Testis (tissue), 3 donors: Measurements from ENCODE around the gene DNAJC5. TPM values are rescaled to one million over a fixed set of nuclear protein-coding genes. Genes with fewer than 3 reads are reported as not detected.

Experiments used
- DNase-seq: peaks from one replicate; pipeline ENCODE4 v3.0.0-alpha.2; 2019
- H3K27ac ChIP-seq, 2 donors: fragments of 200-600 bp; sonication (generic); one replicate each; pipeline ENCODE4 v1.5.1; 2019
- H3K27me3 ChIP-seq: fragments of 200-600 bp; sonication (generic); one replicate; pipeline ENCODE4 v1.5.1; 2019
- H3K36me3 ChIP-seq: fragments of 200-600 bp; sonication (generic); one replicate; pipeline ENCODE4 v1.5.1; 2017; ENCODE audit warnings: low read depth; ENCODE audit errors: missing control alignments
- H3K4me1 ChIP-seq: fragments of 200-600 bp; sonication (generic); one replicate; pipeline ENCODE4 v1.5.1; 2019
- H3K4me3 ChIP-seq, 2 donors: fragments of 200-600 bp; sonication (generic); one replicate each; pipeline ENCODE4 v1.5.1; 2017 to 2019
- H3K9me3 ChIP-seq: fragments of 200-600 bp; sonication (generic); one replicate; pipeline ENCODE4 v1.5.1; 2017
- POLR2A ChIP-seq: fragments of 450-650 bp; IDR thresholded peaks from one replicate; pipeline ENCODE4 v1.6.1; 2017; ENCODE audit warnings: antibody characterized with exemption, mild to moderate bottlenecking, moderate library complexity
- WGBS, 2 donors: methylation state at CpG; one replicate each; pipeline ENCODE4 v1.1.5; 2018; 5-methylcytosine and 5-hydroxymethylcytosine counted together
- intact Hi-C: fragments of 100-400 bp; cut with DNase I; formaldehyde crosslinking; loops from one replicate; pipeline ENCODE4 v1.15.1; 2023; ENCODE audit warnings: low total_unique reads
- polyA plus RNA-seq: library from polyadenylated mRNA; stranded (reverse); fragments of 350-450 nt; fragmentation: Illumina TruSeq; extraction: RNeasy Lipid Tissue Mini Kit (QIAGEN cat#74804); gene quantifications from one replicate; pipeline ENCODE4 v1.2.3, GENCODE V29; 2014; ENCODE audit warnings: low read depth, low replicate concordance; ENCODE audit not compliant: insufficient read depth
- total RNA-seq, 2 donors: library from RNA; depleted of rRNA; stranded (reverse); fragments of >200 nt; gene quantifications; one replicate each; pipeline ENCODE4 v1.2.3, GENCODE V29; 2016
- TF ChIP-seq, protein P1 (sequence below), 3 experiments: fragments of 450-650 bp in 2 of 3; fragments of 200-600 bp in 1 of 3; sonication (generic) in 1 of 3; IDR thresholded peaks; one replicate each; pipeline ENCODE4 v1.5.1; 2016 to 2019; ENCODE audit warnings: antibody characterized with exemption in 3 of 3, mild to moderate bottlenecking in 2 of 3, moderate library complexity in 1 of 3

Gene DNAJC5
- total and polyA plus RNA-seq, 3 donors from 2014 or later: 35.6 to 64.8 (median 58.2) TPM

DNA sequence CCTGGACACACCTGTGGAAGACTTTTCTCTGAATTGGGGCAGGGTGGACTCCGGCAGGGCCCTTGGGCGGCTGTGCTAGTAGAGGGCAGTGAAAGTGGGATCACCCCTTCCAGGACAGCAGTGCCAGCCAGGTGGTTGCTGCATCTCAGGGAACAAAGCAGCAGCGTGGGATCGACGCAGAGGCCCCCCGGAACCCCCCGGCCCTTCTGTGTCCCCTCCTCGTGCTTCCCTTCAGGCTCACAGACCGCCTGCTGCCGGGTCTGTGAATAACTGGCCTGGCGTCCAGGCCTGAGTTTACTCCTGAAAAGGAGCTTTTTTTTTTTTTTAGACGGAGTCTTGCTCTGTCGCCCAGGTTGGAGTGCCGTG is 8.9 kb upstream of the DNAJC5 start:
- H3K4me1 ChIP-seq: peaks cover 14% of the 10 kb centered on the region
- no peaks in the 10 kb centered on the region for H3K27me3 ChIP-seq
- 94 to 95% methylated on average over 13 to 14 of the region's 14 CpGs for WGBS, 2 donors
- H3K36me3 ChIP-seq: no peaks in the 10 kb centered on the region
- no peak overlapping the region for H3K27ac ChIP-seq
- DNase-seq: no peak
- no peaks in the 10 kb centered on the region for H3K9me3 ChIP-seq
- TF ChIP-seq, protein P1, sequence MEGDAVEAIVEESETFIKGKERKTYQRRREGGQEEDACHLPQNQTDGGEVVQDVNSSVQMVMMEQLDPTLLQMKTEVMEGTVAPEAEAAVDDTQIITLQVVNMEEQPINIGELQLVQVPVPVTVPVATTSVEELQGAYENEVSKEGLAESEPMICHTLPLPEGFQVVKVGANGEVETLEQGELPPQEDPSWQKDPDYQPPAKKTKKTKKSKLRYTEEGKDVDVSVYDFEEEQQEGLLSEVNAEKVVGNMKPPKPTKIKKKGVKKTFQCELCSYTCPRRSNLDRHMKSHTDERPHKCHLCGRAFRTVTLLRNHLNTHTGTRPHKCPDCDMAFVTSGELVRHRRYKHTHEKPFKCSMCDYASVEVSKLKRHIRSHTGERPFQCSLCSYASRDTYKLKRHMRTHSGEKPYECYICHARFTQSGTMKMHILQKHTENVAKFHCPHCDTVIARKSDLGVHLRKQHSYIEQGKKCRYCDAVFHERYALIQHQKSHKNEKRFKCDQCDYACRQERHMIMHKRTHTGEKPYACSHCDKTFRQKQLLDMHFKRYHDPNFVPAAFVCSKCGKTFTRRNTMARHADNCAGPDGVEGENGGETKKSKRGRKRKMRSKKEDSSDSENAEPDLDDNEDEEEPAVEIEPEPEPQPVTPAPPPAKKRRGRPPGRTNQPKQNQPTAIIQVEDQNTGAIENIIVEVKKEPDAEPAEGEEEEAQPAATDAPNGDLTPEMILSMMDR (IDR thresholded peaks at IDR 0.05): no peak
- TF ChIP-seq POLR2A: no peak
- intact Hi-C loops: no loop called here
- no peak overlapping the region for H3K4me3 ChIP-seq

GRCh38 chr20:63886921-63887320 is 8.0 kb upstream of the DNAJC5 start:
- Histone ChIP-seq H3K36me3 (no peaks in the 10 kb centered on the region), H3K4me1 (peaks cover 14% of the 10 kb centered on the region), H3K27ac (peak overlapping the region; percentile 73 to 77), H3K9me3 (no peaks in the 10 kb centered on the region), H3K27me3 (no peaks in the 10 kb centered on the region), H3K4me3 (no peak overlapping the region)
- DNase-seq: no peak
- TF ChIP-seq, protein P1 (IDR thresholded peaks at IDR 0.05): no peak
- no peak for TF ChIP-seq POLR2A
- 60 to 72% methylated on average over 11 of the region's 11 CpGs for WGBS, 2 donors
- intact Hi-C loops: no loop called here

DNA sequence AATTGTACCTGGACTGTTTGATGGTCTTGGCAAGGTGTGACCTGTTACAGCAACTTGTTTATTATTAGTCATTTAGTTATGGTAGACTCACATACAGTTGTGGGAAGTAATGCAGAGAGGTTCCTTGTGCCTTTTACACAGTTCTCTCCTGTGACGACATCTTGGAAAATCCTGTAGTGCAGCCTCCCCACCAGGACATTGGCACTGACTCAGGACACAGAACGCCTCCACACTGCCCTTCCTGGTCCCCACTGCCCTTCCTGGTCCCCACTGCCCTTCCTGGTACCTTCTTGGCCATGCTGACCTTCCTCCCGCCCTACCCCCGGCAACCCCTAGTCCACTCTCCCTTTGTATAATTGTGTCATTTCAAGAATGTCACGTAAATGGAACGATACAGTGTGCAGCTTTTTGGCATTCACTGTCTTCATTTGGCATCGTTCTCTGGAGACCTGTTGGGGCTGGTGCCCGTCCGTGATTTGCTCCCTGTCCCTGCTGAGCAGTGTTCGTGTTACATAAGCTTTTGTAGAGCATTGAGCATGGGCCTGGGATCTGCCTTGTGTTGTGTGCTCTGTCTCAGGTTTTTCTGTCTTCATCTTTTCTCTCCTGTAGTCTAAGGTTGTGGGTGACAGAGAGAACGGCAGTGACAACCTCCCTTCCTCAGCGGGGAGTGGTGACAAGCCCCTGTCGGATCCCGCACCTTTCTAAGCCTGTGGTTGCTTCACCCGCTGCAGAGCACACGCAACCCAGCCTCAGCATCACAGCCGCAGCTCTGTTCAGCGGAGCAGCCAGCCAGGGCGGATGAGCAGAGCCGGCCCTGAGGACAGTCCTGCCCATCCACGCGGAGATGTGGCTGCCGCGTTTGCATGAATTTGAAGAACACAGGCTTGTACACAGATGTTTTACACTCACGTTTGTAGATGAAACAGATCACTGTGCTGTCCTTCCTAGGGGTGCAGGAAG is 5.4 kb upstream of the DNAJC5 start:
- WGBS, 2 donors: 68 to 92% methylated on average over 24 to 25 of the region's 25 CpGs
- peak; percentile 70 for DNase-seq
- Histone ChIP-seq H3K4me1 (peaks cover 17% of the 10 kb centered on the region), H3K36me3 (no peaks in the 10 kb centered on the region), H3K9me3 (no peaks in the 10 kb centered on the region), H3K27me3 (no peaks in the 10 kb centered on the region), H3K4me3 (no peak overlapping the region), H3K27ac (peak overlapping the region in 1 of 2 donors; percentile 61)
- no peak for TF ChIP-seq POLR2A
- TF ChIP-seq, protein P1 (IDR thresholded peaks at IDR 0.05): no peak
- intact Hi-C loops: no loop called here

- no peak overlapping the region for H3K27ac ChIP-seq
- peaks cover 17% of the 10 kb centered on the region for H3K4me1 ChIP-seq
- no peaks in the 10 kb centered on the region for H3K36me3 ChIP-seq
- intact Hi-C loops: no loop called here
- H3K9me3 ChIP-seq: no peaks in the 10 kb centered on the region
- no peak for TF ChIP-seq POLR2A
- TF ChIP-seq, protein P1 (IDR thresholded peaks at IDR 0.05): no peak
- H3K4me3 ChIP-seq: no peak overlapping the region
- DNase-seq: no peak
- no peaks in the 10 kb centered on the region for H3K27me3 ChIP-seq
- 90% methylated on average over 7 of the region's 7 CpGs for WGBS, 2 donors
These were observed 4.7 kb upstream of the DNAJC5 start for GRCh38 chr20:63890201-63890576.
